Measurements from ENCODE around the gene PPM1K.
"Not testable (repeated sequence)": the region's sequence is repeated elsewhere in the genome, so short reads cannot be mapped to it uniquely, and the experiment has no call there.

The PPM1K gene

GRCh38 chr4:88284439-88285234, at the start of gene PPM1K:
Gene PPM1K, minus strand, starts transcription at chr4:88284561. Its CDS starts 5,978 bp downstream, at chr4:88278583.
- Mint-ChIP-seq H3K9me3 (no peaks in the 10 kb centered on the region), H3K4me1 (ENCODE audit: low read depth) (peaks cover 37% of the 10 kb centered on the region)

GRCh38 chr4:88333741-88334405, 49.5 kb upstream of the PPM1K start:
- Mint-ChIP-seq H3K27ac (no peak overlapping the region), H3K4me3 (no peak overlapping the region), H3K9me3 (no peaks in the 10 kb centered on the region), H3K27me3 (ENCODE audit: low read depth) (peaks cover 2% of the 10 kb centered on the region), H3K4me1 (ENCODE audit: low read depth) (peaks cover 6% of the 10 kb centered on the region), H3K36me3 (ENCODE audit: low read depth) (no peaks in the 10 kb centered on the region)
- DNase-seq (ENCODE audit: low spot score): no peak

More at GRCh38 chr4:88284439-88285234, at the start of gene PPM1K:
- no peaks in the 10 kb centered on the region for H3K27me3 Mint-ChIP-seq (ENCODE audit: low read depth)
- peak; percentile 99 for DNase-seq (ENCODE audit: low spot score)
- peaks cover 16% of the 10 kb centered on the region for H3K36me3 Mint-ChIP-seq (ENCODE audit: low read depth)
- H3K4me3 Mint-ChIP-seq: peak within 1 kb of the TSS; percentile 97
- H3K27ac Mint-ChIP-seq: peak within 1 kb of the TSS; percentile 100

- DNase-seq (ENCODE audit: low spot score): no peak
- no peaks in the 10 kb centered on the region for H3K9me3 Mint-ChIP-seq
- H3K27ac Mint-ChIP-seq: no peak overlapping the region
- no peaks in the 10 kb centered on the region for H3K4me1 Mint-ChIP-seq (ENCODE audit: low read depth)
- no peak overlapping the region for H3K4me3 Mint-ChIP-seq
- H3K27me3 Mint-ChIP-seq (ENCODE audit: low read depth): peaks cover 2% of the 10 kb centered on the region
- no peaks in the 10 kb centered on the region for H3K36me3 Mint-ChIP-seq (ENCODE audit: low read depth)
Observed at GRCh38 chr4:88327665-88328064, 43.3 kb upstream of the PPM1K start.

- Mint-ChIP-seq H3K27ac (peak overlapping the region; percentile 92), H3K36me3 (ENCODE audit: low read depth) (peaks cover 4% of the 10 kb centered on the region), H3K27me3 (ENCODE audit: low read depth) (no peaks in the 10 kb centered on the region), H3K9me3 (no peaks in the 10 kb centered on the region), H3K4me3 (peak overlapping the region; percentile 80), H3K4me1 (ENCODE audit: low read depth) (peaks cover 22% of the 10 kb centered on the region)
- peak; percentile 42 for DNase-seq (ENCODE audit: low spot score)
Observed at GRCh38 chr4:88320780-88321373, 36.5 kb upstream of the PPM1K start.

GRCh38 chr4:88320224-88320779, 35.9 kb upstream of the PPM1K start:
- no peak for DNase-seq (ENCODE audit: low spot score)
- H3K27me3 Mint-ChIP-seq (ENCODE audit: low read depth): no peaks in the 10 kb centered on the region
- peaks cover 22% of the 10 kb centered on the region for H3K4me1 Mint-ChIP-seq (ENCODE audit: low read depth)
- H3K9me3 Mint-ChIP-seq: no peaks in the 10 kb centered on the region
- H3K4me3 Mint-ChIP-seq: peak overlapping the region; percentile 80
- peaks cover 4% of the 10 kb centered on the region for H3K36me3 Mint-ChIP-seq (ENCODE audit: low read depth)
- peak overlapping the region; percentile 92 for H3K27ac Mint-ChIP-seq

- Mint-ChIP-seq H3K9me3 (no peaks in the 10 kb centered on the region), H3K27me3 (ENCODE audit: low read depth) (peaks cover 1% of the 10 kb centered on the region), H3K36me3 (ENCODE audit: low read depth) (peaks cover 4% of the 10 kb centered on the region), H3K4me1 (ENCODE audit: low read depth) (peaks cover 22% of the 10 kb centered on the region), H3K4me3 (peak overlapping the region; percentile 0), H3K27ac (peak overlapping the region; percentile 4)
- no peak for DNase-seq (ENCODE audit: low spot score)
Observed at GRCh38 chr4:88318751-88319350, 34.5 kb upstream of the PPM1K start.

GRCh38 chr4:88315460-88316017, 31.2 kb upstream of the PPM1K start:
- no peak overlapping the region for H3K4me3 Mint-ChIP-seq
- DNase-seq (ENCODE audit: low spot score): no peak
- H3K36me3 Mint-ChIP-seq (ENCODE audit: low read depth): peaks cover 9% of the 10 kb centered on the region
- H3K27me3 Mint-ChIP-seq (ENCODE audit: low read depth): peaks cover 12% of the 10 kb centered on the region
- peaks cover 18% of the 10 kb centered on the region for H3K4me1 Mint-ChIP-seq (ENCODE audit: low read depth)
- no peak overlapping the region for H3K27ac Mint-ChIP-seq
- peaks cover 21% of the 10 kb centered on the region for H3K9me3 Mint-ChIP-seq

GRCh38 chr4:88313088-88313624, 28.8 kb upstream of the PPM1K start:
- peaks cover 24% of the 10 kb centered on the region for H3K9me3 Mint-ChIP-seq
- DNase-seq (ENCODE audit: low spot score); H3K36me3 Mint-ChIP-seq (ENCODE audit: low read depth); H3K4me1 Mint-ChIP-seq (ENCODE audit: low read depth); H3K27ac Mint-ChIP-seq; H3K4me3 Mint-ChIP-seq: not testable (repeated sequence)
- peaks cover 36% of the 10 kb centered on the region for H3K27me3 Mint-ChIP-seq (ENCODE audit: low read depth)

- no peak overlapping the region for H3K4me3 Mint-ChIP-seq
- no peaks in the 10 kb centered on the region for H3K4me1 Mint-ChIP-seq (ENCODE audit: low read depth)
- DNase-seq (ENCODE audit: low spot score): no peak
- H3K9me3 Mint-ChIP-seq: peaks cover 24% of the 10 kb centered on the region
- peaks cover 37% of the 10 kb centered on the region for H3K27me3 Mint-ChIP-seq (ENCODE audit: low read depth)
- H3K27ac Mint-ChIP-seq: no peak overlapping the region
- H3K36me3 Mint-ChIP-seq (ENCODE audit: low read depth): peaks cover 5% of the 10 kb centered on the region
Observed at GRCh38 chr4:88308587-88308986, 24.2 kb upstream of the PPM1K start.

- Mint-ChIP-seq H3K9me3 (no peaks in the 10 kb centered on the region), H3K36me3 (ENCODE audit: low read depth) (no peaks in the 10 kb centered on the region), H3K4me3 (no peak overlapping the region), H3K27me3 (ENCODE audit: low read depth) (no peaks in the 10 kb centered on the region), H3K27ac (no peak overlapping the region), H3K4me1 (ENCODE audit: low read depth) (peaks cover 2% of the 10 kb centered on the region)
- no peak for DNase-seq (ENCODE audit: low spot score)
Observed at GRCh38 chr4:88297725-88298454, 13.5 kb upstream of the PPM1K start.

GRCh38 chr4:88297212-88297516, 12.8 kb upstream of the PPM1K start:
- H3K27ac Mint-ChIP-seq: no peak overlapping the region
- no peaks in the 10 kb centered on the region for H3K9me3 Mint-ChIP-seq
- H3K4me1 Mint-ChIP-seq (ENCODE audit: low read depth): peaks cover 2% of the 10 kb centered on the region
- H3K36me3 Mint-ChIP-seq (ENCODE audit: low read depth): no peaks in the 10 kb centered on the region
- no peak overlapping the region for H3K4me3 Mint-ChIP-seq
- DNase-seq (ENCODE audit: low spot score): no peak
- no peaks in the 10 kb centered on the region for H3K27me3 Mint-ChIP-seq (ENCODE audit: low read depth)

GRCh38 chr4:88296413-88297211, 12.3 kb upstream of the PPM1K start:
- H3K36me3 Mint-ChIP-seq (ENCODE audit: low read depth): no peaks in the 10 kb centered on the region
- H3K4me3 Mint-ChIP-seq: no peak overlapping the region
- no peak overlapping the region for H3K27ac Mint-ChIP-seq
- no peaks in the 10 kb centered on the region for H3K27me3 Mint-ChIP-seq (ENCODE audit: low read depth)
- DNase-seq (ENCODE audit: low spot score): no peak
- H3K9me3 Mint-ChIP-seq: no peaks in the 10 kb centered on the region
- peaks cover 2% of the 10 kb centered on the region for H3K4me1 Mint-ChIP-seq (ENCODE audit: low read depth)
